ENCODE measurements around the gene PYURF.

Gene PYURF

DNA sequence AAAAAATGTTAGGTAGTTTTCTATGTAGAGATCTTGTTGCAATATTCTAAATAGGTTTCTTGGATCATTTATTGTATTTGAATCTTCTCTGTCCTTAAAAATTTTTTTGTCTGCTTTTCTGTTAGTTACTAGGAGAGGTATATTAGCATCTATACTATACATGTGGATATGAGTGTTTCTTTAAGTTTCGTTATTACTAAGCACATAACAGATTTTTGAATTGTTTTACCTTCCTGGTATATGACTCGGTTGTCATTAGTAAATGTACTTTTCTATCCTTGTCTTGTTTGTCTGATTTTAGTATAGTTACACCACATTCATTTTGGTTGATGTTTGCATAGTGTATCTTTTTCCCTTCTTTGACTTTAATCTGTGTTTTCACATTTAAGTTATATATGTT, 20.2 kb downstream of the PYURF start:
- no peak for DNase-seq

DNA sequence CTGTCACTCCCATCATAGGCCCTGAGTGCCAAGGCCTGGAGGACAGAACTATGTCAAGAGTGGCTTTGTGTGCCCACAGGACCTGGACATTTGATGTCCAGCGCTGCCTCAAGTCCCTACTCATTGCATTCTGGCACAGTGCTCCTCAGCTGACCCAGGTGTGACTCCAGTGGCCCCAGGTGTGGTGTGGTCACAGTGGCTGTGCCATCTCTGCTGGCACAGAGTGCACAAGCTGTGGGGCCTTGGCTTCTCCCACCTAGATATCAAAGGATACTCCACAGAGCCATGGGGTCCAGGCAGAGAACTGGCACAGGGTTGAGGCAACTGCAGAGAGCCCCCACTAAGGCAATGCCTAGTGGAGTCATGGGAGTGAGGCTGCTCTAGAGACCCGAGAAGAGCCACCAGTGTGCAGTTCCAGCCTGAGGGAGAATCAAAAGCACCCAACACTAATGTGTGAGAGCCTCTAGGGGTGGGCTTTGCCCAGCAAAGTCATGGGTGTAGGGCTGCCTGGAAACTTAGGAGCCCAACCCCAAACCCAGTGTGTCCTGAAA, 25.6 kb downstream of the PYURF start:
- no peak for DNase-seq

DNA sequence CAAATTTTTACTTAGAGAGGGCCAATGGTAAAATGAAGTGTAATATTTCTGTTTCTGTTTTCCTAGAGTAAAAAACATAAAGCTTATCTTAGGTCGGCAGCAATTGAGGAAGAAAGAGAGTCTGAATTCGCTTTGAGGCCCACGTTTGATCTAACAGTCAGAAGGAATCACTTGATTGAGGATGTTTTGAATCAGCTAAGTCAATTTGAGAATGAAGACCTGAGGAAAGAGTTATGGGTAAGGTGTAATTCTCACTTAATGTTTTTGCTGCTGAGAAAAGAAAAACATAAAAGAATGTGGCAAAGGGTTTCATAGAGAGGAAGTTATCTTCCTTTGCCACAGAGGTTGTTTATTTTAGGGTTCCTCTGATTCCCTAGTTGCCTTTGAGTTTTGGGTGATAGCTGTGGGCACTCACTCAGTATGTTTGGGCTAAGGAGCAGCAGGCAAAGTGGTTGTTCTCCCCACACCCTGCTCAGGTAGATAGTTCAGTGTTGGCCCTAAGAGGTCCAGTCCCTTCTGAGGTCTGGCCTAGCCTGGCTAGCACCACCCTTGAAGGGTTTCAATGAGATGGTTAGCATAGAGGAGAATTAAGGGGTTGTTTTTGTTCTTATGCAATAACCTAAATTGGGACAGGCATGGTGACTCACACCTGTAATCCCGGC, 34.3 kb downstream of the PYURF start:
- DNase-seq: no peak

DNA sequence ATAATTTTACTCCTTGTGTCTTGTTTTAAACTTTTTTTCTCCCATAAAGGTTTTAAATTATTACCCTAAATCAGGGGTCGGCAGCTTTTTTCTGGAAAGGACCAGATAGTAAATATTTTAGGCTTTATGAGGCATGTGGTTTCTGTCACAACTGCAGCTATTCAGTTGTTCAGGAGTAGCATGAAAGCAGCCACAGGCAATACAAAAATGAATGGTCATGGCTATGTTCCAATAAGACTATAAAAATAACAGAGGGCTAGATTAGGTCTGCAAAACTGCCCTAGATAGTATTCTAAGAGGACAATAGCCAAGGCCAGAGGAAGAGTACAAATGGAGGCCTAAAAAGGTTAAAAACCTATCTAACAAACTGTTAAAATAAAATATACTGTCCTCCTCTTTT, 42.0 kb downstream of the PYURF start:
- no peak for DNase-seq

DNA sequence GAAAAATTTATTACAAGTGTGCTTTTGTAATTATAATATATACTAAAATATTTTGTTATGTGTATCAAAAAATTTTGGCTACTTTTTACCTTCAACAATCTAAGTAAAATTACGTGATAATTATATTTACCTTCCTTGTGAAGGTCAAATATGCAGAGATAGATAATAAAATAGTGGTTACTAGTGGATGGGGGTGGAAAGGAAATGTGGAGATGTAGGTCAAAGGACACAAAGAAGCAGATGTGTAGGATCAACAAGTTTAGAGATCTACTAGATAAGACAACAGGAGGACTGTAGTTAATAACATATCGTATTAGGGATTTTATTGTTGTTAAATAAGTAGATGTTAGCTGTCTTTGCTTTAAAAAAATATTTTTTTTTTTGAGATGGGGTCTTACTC, 45.3 kb downstream of the PYURF start:
- DNase-seq: no peak

DNA sequence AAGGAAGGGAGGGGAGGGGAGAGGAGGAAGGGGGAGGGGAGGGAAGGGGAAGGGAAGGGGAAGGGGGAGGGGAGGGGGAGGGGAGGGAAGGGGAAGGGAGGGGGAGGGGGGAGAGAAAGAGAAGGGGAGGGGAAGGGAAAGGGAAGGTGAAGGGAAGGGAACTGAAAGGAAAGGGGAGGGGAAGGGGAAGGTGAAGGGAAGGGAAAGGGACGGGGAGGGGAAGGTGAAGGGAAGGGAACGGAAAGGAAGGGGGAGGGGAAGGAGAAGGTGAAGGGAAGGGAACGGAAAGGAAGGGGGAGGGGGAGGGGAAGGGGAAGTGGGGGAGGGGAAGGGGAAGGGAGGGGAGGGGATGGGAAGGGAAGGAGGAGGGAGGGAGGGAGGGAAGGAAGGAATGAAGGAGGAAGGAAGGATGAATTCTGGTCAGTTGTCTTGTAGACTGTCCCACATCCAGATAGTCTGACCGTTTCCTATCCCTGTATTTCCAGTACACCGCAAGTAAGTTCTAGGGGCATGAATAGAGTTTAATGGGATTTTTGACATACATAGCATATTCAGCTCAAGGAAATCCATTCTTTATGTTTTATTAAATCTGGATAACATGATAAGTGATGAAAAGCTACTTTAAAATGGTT, 46.2 kb downstream of the PYURF start:
- no peak for DNase-seq

Measured in NCI-H446 treated with DMSO at 0.1 percent for 48 hours (cell line).